Head of caudate nucleus (tissue), 42 donors: ENCODE results near the gene ZNF503.

ENCODE experiments used
- DNase-seq, 42 donors: peaks; one replicate each; pipeline versions ENCODE4 v3.0.0 to v3.0.0-alpha.2; 2020 to 2021; ENCODE audit warnings: mixed read lengths in 7 of 42
- intact Hi-C: fragments of 100-400 bp; cut with DNase I; formaldehyde crosslinking; loops from one replicate; pipeline ENCODE4 v1.15.0; 2022

ZNF503 gene

GRCh38 chr10:75433216-75433615 lies 31.7 kb upstream of the ZNF503 start:
- intact Hi-C loops = no loop called here

GRCh38 chr10:75432763-75433162 lies 31.2 kb upstream of the ZNF503 start:
- intact Hi-C loops = no loop called here
- no peak for DNase-seq

More at GRCh38 chr10:75433216-75433615, 31.7 kb upstream of the ZNF503 start:
- DNase-seq = no peak

- DNase-seq = peak in 1 of 42 donors; percentile 42
- intact Hi-C loops = no loop called here
Measured at GRCh38 chr10:75432176-75432575, 30.6 kb upstream of the ZNF503 start.

DNA sequence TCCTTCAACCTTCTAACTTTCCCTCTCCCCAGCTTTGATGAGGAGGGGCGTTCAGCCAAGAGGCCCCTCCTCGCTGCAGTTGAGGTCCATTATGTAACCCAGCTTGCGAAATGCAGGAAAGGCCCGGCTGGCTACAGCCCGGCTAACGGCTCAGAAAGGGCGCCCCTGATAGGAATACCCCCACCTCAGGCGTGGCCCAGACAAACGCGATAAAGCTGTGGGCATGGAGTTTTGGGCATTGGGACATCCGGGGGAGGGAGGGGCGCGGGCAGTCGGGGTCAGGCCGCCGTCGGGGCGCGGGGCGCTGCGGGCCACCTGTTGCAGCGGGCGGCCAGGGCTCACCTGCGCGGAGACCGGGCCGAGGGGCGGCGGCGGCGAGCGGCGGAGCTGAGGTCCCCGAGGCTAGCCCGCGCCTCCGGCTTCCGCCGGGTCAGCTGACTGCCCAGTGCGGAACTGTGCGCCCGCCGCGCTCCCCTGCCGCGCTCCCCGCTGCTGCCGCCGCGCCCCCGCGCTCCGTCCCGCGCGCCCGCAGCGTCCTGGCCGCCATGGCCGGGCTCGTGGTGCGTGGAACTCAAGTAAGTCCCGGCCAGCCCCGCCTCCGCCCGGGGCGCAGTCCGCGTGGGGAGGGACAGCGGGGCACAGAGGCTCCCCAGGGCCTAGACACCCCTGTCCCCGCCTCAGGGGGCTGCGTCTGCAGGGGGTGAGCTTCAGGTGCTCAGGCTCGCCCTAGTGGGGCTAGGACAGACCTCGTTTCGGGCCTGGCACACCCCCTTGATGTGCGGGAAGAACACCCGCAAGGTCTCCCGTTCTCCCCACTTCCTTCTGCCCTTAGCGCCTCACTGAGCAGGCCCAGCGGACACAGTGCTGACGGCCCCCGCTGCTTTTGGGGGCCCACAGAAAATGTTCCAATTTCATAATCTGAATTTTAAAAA lies 29.9 kb upstream of the ZNF503 start, which contains the start of gene LRMDA:
Gene LRMDA, plus strand, starts transcription at position 445 of the 932 bp plus-strand sequence.
- intact Hi-C loops = no loop called here
- peak in 24 of 42 donors; percentile 6 to 67 (median 33) for DNase-seq

DNA sequence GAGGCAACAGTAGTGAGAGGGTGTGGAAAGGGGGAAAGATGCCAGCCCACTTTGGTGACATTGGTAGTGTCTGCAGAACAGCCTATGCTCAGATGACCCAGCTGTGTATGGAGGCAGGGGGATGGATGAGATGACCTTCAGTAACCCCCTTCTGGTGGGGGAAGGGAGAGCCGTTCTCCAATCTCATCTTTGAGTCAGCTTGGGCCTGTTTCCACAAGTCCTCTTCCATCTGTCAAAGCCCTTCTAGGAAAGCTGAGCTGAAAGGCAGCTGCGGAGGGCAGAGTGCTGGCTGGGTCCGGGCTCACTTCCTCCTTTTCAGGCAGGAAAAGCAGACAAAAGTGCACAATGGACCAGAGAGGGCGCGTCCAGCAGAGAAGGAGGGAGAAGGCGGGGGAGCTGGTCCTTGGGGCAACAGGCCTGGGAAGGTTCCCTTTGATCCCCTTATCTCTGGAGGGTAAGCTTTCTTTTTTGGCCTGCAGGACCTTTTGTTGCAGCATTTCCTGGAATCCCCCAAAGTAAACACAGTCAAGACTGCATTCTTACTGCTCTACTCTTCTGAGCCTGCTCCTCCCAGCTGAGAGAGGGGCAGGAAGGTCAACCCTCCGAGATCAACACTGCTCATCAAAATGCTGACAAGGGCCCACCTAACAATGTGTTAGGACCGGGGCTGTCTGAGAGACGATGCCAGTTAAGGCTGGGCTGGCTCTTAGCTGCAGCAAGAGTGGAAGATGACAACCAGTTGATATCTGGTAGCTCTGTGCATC lies 28.6 kb upstream of the ZNF503 start:
- intact Hi-C loops = no loop called here
- peak in 21 of 42 donors; percentile 18 to 65 (median 42) for DNase-seq

GRCh38 chr10:75429159-75429827 lies 27.7 kb upstream of the ZNF503 start:
- intact Hi-C loops = no loop called here

GRCh38 chr10:75428434-75429158 lies 27.0 kb upstream of the ZNF503 start:
- intact Hi-C loops = no loop called here
- DNase-seq = no peak

More at GRCh38 chr10:75429159-75429827, 27.7 kb upstream of the ZNF503 start:
- no peak for DNase-seq

DNA sequence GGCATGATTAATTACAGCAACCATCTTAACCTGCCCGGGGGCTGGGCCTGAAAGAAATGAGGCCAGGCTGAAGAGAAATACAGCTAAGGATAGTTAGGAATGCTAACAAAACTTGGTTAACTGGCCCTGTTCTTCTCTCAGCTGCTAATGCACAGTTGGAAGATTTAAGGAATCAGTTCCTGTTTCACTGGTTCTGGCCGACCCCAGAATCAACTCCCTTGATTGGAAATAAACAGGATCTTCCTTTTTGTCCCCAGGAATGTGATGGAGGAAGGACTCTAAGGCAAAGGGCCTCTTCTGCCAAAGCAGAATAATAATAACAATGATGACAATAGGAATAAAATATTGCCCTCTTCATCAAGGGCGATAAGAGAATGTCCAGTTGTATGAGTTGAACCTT lies 26.4 kb upstream of the ZNF503 start:
- no peak for DNase-seq
- intact Hi-C loops = no loop called here

- DNase-seq = no peak
- intact Hi-C loops = no loop called here
Measured at GRCh38 chr10:75426880-75427279, 25.3 kb upstream of the ZNF503 start.

DNA sequence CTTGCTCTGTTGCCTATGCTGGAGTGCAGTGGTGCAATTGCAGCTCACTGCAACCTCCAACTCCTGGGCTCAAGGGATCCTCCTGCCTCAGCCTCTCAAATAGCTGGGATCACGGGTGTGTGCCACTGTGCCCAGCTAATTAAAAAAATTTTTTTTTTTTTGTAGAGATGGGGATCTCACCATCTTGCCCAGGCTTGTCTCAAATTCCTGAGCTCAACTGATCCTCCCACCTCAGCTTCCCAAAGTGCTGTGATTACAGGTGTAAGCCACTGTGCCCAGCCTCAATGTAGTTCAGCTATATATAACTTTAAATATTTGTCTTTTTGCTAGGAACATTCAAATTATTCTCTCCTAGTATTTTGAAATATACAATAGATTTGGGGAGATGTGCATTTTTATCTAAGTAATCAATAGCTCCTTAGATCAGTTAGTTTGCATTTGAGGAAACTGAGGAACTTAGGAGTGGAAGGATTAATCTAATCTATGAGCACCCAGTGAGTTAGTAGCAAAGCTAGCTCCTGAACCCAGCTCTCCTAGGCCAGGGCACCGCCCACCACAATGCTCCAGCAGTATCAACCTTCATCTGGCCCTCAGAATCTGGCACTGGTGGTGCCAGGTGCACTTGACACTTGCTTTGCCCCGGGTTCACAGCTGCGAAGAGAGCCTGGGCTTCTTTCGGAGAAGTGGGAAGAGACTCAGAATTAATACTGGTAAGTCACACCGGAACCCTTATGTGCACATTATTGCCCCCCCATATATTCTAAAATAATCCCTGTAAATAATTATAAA lies 23.9 kb upstream of the ZNF503 start:
- DNase-seq = no peak
- intact Hi-C loops = no loop called here

- DNase-seq = no peak
- intact Hi-C loops = no loop called here
Measured at GRCh38 chr10:75424571-75424970, 23.0 kb upstream of the ZNF503 start.

GRCh38 chr10:75422913-75423312 lies 21.3 kb upstream of the ZNF503 start:
- intact Hi-C loops = no loop called here
- DNase-seq = no peak

- DNase-seq = peak in 1 of 42 donors; percentile 1
- intact Hi-C loops = no loop called here
Measured at GRCh38 chr10:75418712-75419111, 17.1 kb upstream of the ZNF503 start.

DNA sequence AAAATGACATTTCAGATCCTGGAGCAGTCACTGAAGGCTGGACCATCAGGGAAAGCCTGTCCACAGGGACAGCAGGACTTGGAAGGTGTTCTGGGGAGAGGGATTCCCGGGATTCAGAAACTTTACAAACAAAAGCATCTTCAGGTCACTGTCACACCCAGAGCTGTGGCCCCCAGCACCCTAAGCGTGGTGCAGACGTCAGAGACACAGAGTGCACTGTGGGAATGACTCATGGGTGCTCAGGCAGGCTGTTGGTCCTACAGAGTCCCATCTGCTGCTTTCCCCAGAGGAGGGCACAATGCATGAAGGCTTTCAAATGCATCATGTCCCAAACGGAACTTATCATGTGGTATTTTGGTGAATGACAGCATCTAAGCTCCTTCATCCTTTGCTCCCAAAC lies 16.7 kb upstream of the ZNF503 start:
- intact Hi-C loops = no loop called here
- DNase-seq = peak in 6 of 42 donors; percentile 22 to 51 (median 31)

- intact Hi-C loops = no loop called here
- DNase-seq = peak in 34 of 42 donors; percentile 23 to 92 (median 68)
Measured at GRCh38 chr10:75417522-75417927, 16.0 kb upstream of the ZNF503 start.

GRCh38 chr10:75414527-75414926 lies 13.0 kb upstream of the ZNF503 start:
- no peak for DNase-seq
- intact Hi-C loops = no loop called here

- intact Hi-C loops = no loop called here
- no peak for DNase-seq
Measured at GRCh38 chr10:75410132-75411005, 8.8 kb upstream of the ZNF503 start.
